Mucosa of descending colon (tissue), 3 donors: ENCODE data around the gene CHIT1. TPM values are rescaled to one million over a fixed set of nuclear protein-coding genes. Genes with fewer than 3 reads are reported as not detected.
"Not testable (repeated sequence)": the region's sequence is repeated elsewhere in the genome, so short reads cannot be mapped to it uniquely, and the experiment has no call there.

Experiments used
- ATAC-seq: fragments of 200-7000 bp; cut with Tn5 transposase; one replicate; pipeline ENCODE4 v1.9.1; 2020; ENCODE audit warnings: mild to moderate bottlenecking, moderate library complexity
- DNase-seq, 3 donors: peaks; one replicate each; pipeline ENCODE4 v3.0.0-alpha.2; 2020
- H3K36me3 ChIP-seq: fragments of 200-600 bp; one replicate; pipeline ENCODE4 v1.8.0; 2021; ENCODE audit warnings: low read depth, mild to moderate bottlenecking
- H3K4me1 ChIP-seq: fragments of 200-600 bp; one replicate; pipeline ENCODE4 v1.8.0; 2021; ENCODE audit warnings: low read depth, mild to moderate bottlenecking
- H3K4me3 ChIP-seq: fragments of 200-600 bp; one replicate; pipeline ENCODE4 v1.8.0; 2021; ENCODE audit warnings: mild to moderate bottlenecking
- H3K9me3 ChIP-seq: fragments of 200-600 bp; one replicate; pipeline ENCODE4 v1.8.0; 2021; ENCODE audit warnings: mild to moderate bottlenecking
- CTCF ChIP-seq: fragments of 200-600 bp; IDR thresholded peaks from one replicate; pipeline ENCODE4 v1.8.0; 2022; ENCODE audit warnings: antibody characterized with exemption, mild to moderate bottlenecking
- intact Hi-C, 2 donors: fragments of 100-400 bp; cut with DNase I in 1 of 2; cut with micrococcal nuclease in 1 of 2; formaldehyde crosslinking; loops; one replicate each; pipeline versions ENCODE4 v1.11.0 to v1.11.1; 2022; cut with DNase I, micrococcal nuclease
- total RNA-seq, 3 donors: library from RNA; stranded (reverse); fragmentation: NEBNext Ultra II Directional in 2 of 3; extraction: Animal tissue kit (Norgen Biotek cat#: 25700) in 2 of 3; gene quantifications; one replicate each; pipeline versions ENCODE4 v1.2.1 to v1.2.4, GENCODE V29; 2021 to 2023
- donor health status: DM: no; HTN: no; CAD: no; lungs with moderate emphysema.
- donor health status: DM: no; HTN: no; CAD: no.
- donor health status: DM: no; HTN: yes; CAD: no.

The CHIT1 gene
- total RNA-seq, 3 donors from 2014 or later = 0.13 to 0.96 TPM; not detected in 1

GRCh38 chr1:203264052-203264501 is 34.6 kb upstream of the CHIT1 start:
- no peak for DNase-seq
- H3K9me3 ChIP-seq = no peaks in the 10 kb centered on the region
- intact Hi-C loops = loop anchor here in 1 of 2 donors (10.0 kb wide), 1 partner anchor 221 kb away; no protein-coding TSS in a partner anchor
- no peaks in the 10 kb centered on the region for H3K4me1 ChIP-seq
- H3K4me3 ChIP-seq = no peak overlapping the region
- ATAC-seq = no peak
- no peaks in the 10 kb centered on the region for H3K36me3 ChIP-seq
- TF ChIP-seq CTCF = no peak

GRCh38 chr1:203263496-203263895 is 34.0 kb upstream of the CHIT1 start:
- Histone ChIP-seq H3K4me3 (no peak overlapping the region), H3K9me3 (no peaks in the 10 kb centered on the region), H3K4me1 (no peaks in the 10 kb centered on the region), H3K36me3 (no peaks in the 10 kb centered on the region)
- DNase-seq (peak in 1 of 3 donors; percentile 16), ATAC-seq (no peak)
- intact Hi-C loops = loop anchor here in 1 of 2 donors (10.0 kb wide), 1 partner anchor 221 kb away; no protein-coding TSS in a partner anchor
- TF ChIP-seq CTCF = no peak

GRCh38 chr1:203256636-203257035 is 27.2 kb upstream of the CHIT1 start:
- H3K36me3 ChIP-seq, H3K4me3 ChIP-seq, H3K4me1 ChIP-seq, H3K9me3 ChIP-seq, ATAC-seq, intact Hi-C loops, DNase-seq: not testable (repeated sequence)

GRCh38 chr1:203254782-203255181 is 25.3 kb upstream of the CHIT1 start:
- intact Hi-C loops, H3K9me3 ChIP-seq, DNase-seq, ATAC-seq, H3K36me3 ChIP-seq, H3K4me3 ChIP-seq, H3K4me1 ChIP-seq: not testable (repeated sequence)

GRCh38 chr1:203252678-203253077 is 23.2 kb upstream of the CHIT1 start:
- no peak for ATAC-seq
- Histone ChIP-seq H3K4me1 (no peaks in the 10 kb centered on the region), H3K36me3 (no peaks in the 10 kb centered on the region), H3K4me3 (no peak overlapping the region), H3K9me3 (no peaks in the 10 kb centered on the region)
- intact Hi-C loops = no loop called here
- DNase-seq = no peak
- TF ChIP-seq CTCF = no peak

- Histone ChIP-seq H3K9me3 (no peaks in the 10 kb centered on the region), H3K36me3 (no peaks in the 10 kb centered on the region), H3K4me1 (no peaks in the 10 kb centered on the region), H3K4me3 (no peak overlapping the region)
- no peak for TF ChIP-seq CTCF
- intact Hi-C loops = no loop called here
- DNase-seq = no peak
- no peak for ATAC-seq
Measured at GRCh38 chr1:203251466-203251865, 22.0 kb upstream of the CHIT1 start.

GRCh38 chr1:203250911-203251310 is 21.4 kb upstream of the CHIT1 start:
- intact Hi-C loops = no loop called here

More at GRCh38 chr1:203250911-203251310, 21.4 kb upstream of the CHIT1 start:
- Histone ChIP-seq H3K9me3 (no peaks in the 10 kb centered on the region), H3K36me3 (no peaks in the 10 kb centered on the region), H3K4me1 (no peaks in the 10 kb centered on the region), H3K4me3 (no peak overlapping the region)
- ATAC-seq (no peak), DNase-seq (no peak)
- no peak for TF ChIP-seq CTCF
